ENCODE data around the gene ZNF519. TPM values are rescaled to one million over a fixed set of nuclear protein-coding genes. Genes with fewer than 3 reads are reported as not detected.

The ZNF519 gene
- total and polyA plus RNA-seq, 2 experiments from 2014 or later, result 5.1 to 12.0 TPM

DNA sequence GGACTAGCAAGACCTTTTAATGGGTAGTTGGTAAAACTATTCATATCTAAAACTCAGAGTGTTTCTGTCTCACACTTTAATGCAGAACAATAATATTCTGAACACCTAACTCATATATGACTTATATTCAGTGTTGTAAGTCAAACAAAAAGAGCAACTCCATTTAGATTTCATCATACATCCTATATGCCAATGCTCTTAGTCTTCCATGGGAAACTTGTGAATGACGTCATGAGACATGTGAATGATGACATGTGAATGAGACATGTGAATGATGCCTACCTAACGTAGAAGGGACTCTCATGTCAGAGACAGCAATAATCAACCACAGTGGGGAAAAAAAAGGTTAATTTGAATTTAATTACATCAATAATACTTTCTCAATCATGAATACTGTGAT, 28.0 kb downstream of the ZNF519 start:
- no peaks in the 10 kb centered on the region for H3K36me3 ChIP-seq
- no peaks in the 10 kb centered on the region for H3K27me3 ChIP-seq

DNA sequence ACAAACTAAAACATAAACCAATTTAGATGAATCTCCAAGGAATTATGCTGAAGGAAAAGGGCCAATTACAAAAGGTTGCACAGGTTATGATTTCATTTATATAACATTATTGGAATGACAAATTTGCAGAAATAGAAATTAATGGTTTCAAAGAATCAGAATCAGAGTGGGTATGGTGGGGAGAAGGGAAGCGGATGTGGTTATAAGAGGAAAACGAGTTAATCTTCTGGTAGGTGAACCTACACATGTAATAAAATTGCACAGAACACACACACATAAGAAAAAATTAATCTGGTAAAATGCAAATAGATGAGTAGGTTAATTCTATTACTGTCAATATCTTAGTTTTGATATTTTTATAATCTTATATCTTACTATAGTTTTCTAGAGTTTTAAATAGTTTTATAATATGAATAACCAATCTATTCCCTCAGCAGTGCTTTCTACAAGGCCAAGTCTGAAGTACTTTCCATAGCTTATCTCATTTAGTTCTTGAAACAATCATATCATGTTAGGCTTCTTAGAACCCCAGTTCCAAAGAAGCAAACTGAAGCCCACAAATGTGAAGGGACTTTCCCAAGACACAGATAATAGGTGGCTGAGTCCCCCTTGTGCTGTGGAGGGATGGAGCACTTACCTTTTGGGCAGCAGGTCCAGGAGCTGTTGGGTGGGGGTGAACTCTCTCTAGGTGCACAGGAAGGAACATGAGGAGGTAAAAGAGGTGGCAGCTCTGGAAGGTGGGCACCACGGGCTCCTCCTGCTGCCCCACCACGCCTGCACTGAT, 31.5 kb downstream of the ZNF519 start:
- no peaks in the 10 kb centered on the region for H3K9me3 ChIP-seq (ENCODE audit: low read depth)
- H3K27ac ChIP-seq, result no peak overlapping the region
- TF ChIP-seq, protein P1, sequence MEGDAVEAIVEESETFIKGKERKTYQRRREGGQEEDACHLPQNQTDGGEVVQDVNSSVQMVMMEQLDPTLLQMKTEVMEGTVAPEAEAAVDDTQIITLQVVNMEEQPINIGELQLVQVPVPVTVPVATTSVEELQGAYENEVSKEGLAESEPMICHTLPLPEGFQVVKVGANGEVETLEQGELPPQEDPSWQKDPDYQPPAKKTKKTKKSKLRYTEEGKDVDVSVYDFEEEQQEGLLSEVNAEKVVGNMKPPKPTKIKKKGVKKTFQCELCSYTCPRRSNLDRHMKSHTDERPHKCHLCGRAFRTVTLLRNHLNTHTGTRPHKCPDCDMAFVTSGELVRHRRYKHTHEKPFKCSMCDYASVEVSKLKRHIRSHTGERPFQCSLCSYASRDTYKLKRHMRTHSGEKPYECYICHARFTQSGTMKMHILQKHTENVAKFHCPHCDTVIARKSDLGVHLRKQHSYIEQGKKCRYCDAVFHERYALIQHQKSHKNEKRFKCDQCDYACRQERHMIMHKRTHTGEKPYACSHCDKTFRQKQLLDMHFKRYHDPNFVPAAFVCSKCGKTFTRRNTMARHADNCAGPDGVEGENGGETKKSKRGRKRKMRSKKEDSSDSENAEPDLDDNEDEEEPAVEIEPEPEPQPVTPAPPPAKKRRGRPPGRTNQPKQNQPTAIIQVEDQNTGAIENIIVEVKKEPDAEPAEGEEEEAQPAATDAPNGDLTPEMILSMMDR (IDR thresholded peaks at IDR 0.05; ENCODE audit: low read depth, low read length), result no peak
- H3K4me1 ChIP-seq (ENCODE audit: low read depth), result no peaks in the 10 kb centered on the region
- H3K27me3 ChIP-seq, result no peaks in the 10 kb centered on the region
- DNase-seq (ENCODE audit: low read depth in 1 of 2, low spot score in 1 of 2), result no peak
- no peaks in the 10 kb centered on the region for H3K36me3 ChIP-seq
- no peak overlapping the region for H3K4me3 ChIP-seq

More for the DNA sequence above, 28.0 kb downstream of the ZNF519 start:
- Histone ChIP-seq H3K27ac (no peak overlapping the region), H3K4me3 (no peak overlapping the region), H3K9me3 (ENCODE audit: low read depth) (no peaks in the 10 kb centered on the region), H3K4me1 (ENCODE audit: low read depth) (no peaks in the 10 kb centered on the region)
- TF ChIP-seq, protein P1 (IDR thresholded peaks at IDR 0.05; ENCODE audit: low read depth, low read length), result no peak
- no peak for DNase-seq (ENCODE audit: low read depth in 1 of 2, low spot score in 1 of 2)

DNA sequence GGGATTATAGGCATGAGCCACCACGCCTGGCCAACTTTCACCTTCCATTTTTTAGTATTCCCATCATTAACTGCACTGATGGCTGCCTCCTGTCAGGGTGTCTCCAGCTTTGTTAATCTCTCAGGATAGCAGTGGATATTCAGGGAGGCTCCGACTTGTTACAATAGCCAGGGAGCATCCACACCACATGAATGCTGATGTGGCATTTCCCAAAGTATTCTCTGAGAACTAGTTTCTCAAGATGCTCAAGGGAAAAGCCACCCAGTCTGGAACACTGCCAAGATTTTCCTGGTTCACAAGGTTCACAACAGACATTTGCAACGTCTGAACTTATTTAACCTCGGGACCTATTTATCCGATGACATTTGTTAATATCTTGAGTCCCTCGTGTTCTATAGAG, 33.8 kb downstream of the ZNF519 start:
- Histone ChIP-seq H3K4me1 (ENCODE audit: low read depth) (no peaks in the 10 kb centered on the region), H3K36me3 (no peaks in the 10 kb centered on the region), H3K9me3 (ENCODE audit: low read depth) (no peaks in the 10 kb centered on the region), H3K27me3 (no peaks in the 10 kb centered on the region), H3K4me3 (no peak overlapping the region), H3K27ac (no peak overlapping the region)
- TF ChIP-seq, protein P1 (IDR thresholded peaks at IDR 0.05; ENCODE audit: low read depth, low read length), result no peak
- DNase-seq (ENCODE audit: low read depth in 1 of 2, low spot score in 1 of 2), result no peak

DNA sequence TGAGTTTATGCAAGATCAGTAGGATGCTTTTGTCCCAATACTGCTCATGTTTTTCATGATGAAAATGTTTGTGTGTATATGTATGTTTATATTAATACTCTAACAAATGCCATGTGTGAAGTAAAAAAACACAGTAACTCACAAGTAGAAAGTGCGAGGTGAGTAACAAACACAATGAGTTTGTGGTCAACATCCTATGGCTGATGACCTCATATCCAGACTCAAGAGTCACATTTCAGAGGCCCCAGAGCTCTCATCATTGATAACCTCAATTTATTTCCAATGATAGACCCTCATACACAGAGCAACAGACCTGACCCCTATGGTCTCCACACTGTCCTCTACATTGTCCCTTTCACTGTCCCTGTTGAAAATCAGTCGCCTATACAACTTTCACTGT, 34.5 kb downstream of the ZNF519 start:
- DNase-seq (ENCODE audit: low read depth in 1 of 2, low spot score in 1 of 2), result no peak
- H3K4me1 ChIP-seq (ENCODE audit: low read depth), result no peaks in the 10 kb centered on the region
- H3K27ac ChIP-seq, result no peak overlapping the region
- H3K9me3 ChIP-seq (ENCODE audit: low read depth), result no peaks in the 10 kb centered on the region
- H3K27me3 ChIP-seq, result no peaks in the 10 kb centered on the region
- TF ChIP-seq, protein P1 (IDR thresholded peaks at IDR 0.05; ENCODE audit: low read depth, low read length), result no peak
- no peaks in the 10 kb centered on the region for H3K36me3 ChIP-seq
- H3K4me3 ChIP-seq, result no peak overlapping the region

DNA sequence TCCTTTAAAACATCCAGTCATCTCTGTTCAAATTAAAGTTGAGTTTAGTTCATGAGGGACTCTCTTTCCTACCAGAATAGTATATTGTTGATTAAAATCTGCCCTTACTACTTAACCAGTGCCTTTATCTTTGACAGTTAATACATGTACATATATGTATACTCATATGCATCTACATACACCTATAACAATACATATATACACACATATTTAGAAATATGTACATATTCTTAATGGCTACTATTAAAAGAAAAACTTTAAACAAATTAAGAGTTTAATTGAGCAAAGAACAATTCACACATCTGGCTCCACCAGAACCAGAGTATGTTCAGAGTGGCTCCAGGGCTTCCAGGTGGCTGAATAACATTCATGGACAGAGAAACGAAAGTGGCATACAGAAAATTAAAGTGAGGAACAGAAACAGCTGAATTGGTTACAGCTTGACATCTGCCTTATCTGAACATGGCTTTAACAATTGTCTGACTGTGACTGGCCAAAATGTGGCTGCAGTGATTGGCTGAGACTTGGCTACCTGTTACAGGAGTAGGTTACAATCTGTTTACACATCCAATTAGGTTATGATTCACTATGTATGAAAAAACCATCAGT, 38.8 kb downstream of the ZNF519 start:
- Histone ChIP-seq H3K4me1 (ENCODE audit: low read depth) (no peaks in the 10 kb centered on the region), H3K4me3 (no peak overlapping the region), H3K36me3 (no peaks in the 10 kb centered on the region), H3K9me3 (ENCODE audit: low read depth) (no peaks in the 10 kb centered on the region), H3K27me3 (no peaks in the 10 kb centered on the region), H3K27ac (no peak overlapping the region)
- no peak for DNase-seq (ENCODE audit: low read depth in 1 of 2, low spot score in 1 of 2)
- TF ChIP-seq, protein P1 (IDR thresholded peaks at IDR 0.05; ENCODE audit: low read depth, low read length), result no peak
